Caco-2 (cell line): ENCODE measurements around the gene PSMD1. TPM values are rescaled to one million over a fixed set of nuclear protein-coding genes. Genes with fewer than 3 reads are reported as not detected.

ENCODE experiments used
- BruUV-seq: library from RNA; stranded (reverse); fragments of 400-500 nt; replicated peaks from 2 replicates; lab custom pipeline; 2021; lab: Mats Ljungman, UMichigan
- CTCF ChIA-PET: fragments of 300-600 bp; sonication (Branson Sonifier 250); formaldehyde crosslinking; loops from one replicate; lab custom pipeline; 2022; ENCODE audit warnings: antibody characterized with exemption; lab: Charles Lee
- POLR2A ChIA-PET: fragments of 300-600 bp; sonication (Branson Sonifier 250); formaldehyde crosslinking; loops from one replicate; lab custom pipeline; 2022; ENCODE audit warnings: antibody characterized with exemption; lab: Charles Lee
- DNase-seq, 2 experiments: peaks; one replicate each; pipeline versions ENCODE4 v3.0.0 to v3.0.0-alpha.2; 2020 to 2022
- H3K27me3 ChIP-seq: replicated peaks from 2 replicates; pipeline ENCODE4 v1.6.0; 2011; ENCODE audit warnings: low read length; ENCODE audit not compliant: control insufficient read depth, insufficient read depth
- H3K36me3 ChIP-seq: 2 replicates; pipeline ENCODE4 v1.5.1; 2011; ENCODE audit warnings: low read length; ENCODE audit not compliant: control insufficient read depth, insufficient read depth
- H3K4me1 ChIP-seq: fragments of 250-450 bp; sonication (Bioruptor Pico); 2 replicates; pipeline ENCODE4 v1.5.1; 2020; ENCODE audit warnings: mild to moderate bottlenecking
- H3K4me3 ChIP-seq: 2 replicates; pipeline ENCODE4 v1.5.1; 2011; ENCODE audit warnings: low read depth, mild to moderate bottlenecking, control low read depth, low read length
- H3K9me3 ChIP-seq: fragments of 250-450 bp; sonication (Bioruptor Pico); 2 replicates; pipeline ENCODE4 v1.5.1; 2020; ENCODE audit warnings: mild to moderate bottlenecking, moderate library complexity
- H3K27ac Mint-ChIP-seq: one replicate; pipeline ENCODE4 v1.8.0; 2022; ENCODE audit warnings: mixed read lengths; ENCODE audit not compliant: unreplicated experiment
- H3K27me3 Mint-ChIP-seq: one replicate; pipeline ENCODE4 v1.8.0; 2022; ENCODE audit warnings: mixed read lengths; ENCODE audit not compliant: insufficient read depth, unreplicated experiment
- H3K36me3 Mint-ChIP-seq: one replicate; pipeline ENCODE4 v1.8.0; 2022; ENCODE audit warnings: mild to moderate bottlenecking, mixed read lengths; ENCODE audit not compliant: insufficient read depth, unreplicated experiment
- H3K4me1 Mint-ChIP-seq: one replicate; pipeline ENCODE4 v1.8.0; 2022; ENCODE audit warnings: low read depth, mixed read lengths; ENCODE audit not compliant: unreplicated experiment
- H3K4me3 Mint-ChIP-seq: one replicate; pipeline ENCODE4 v1.8.0; 2022; ENCODE audit warnings: mild to moderate bottlenecking, moderate library complexity, mixed read lengths; ENCODE audit not compliant: unreplicated experiment
- H3K9me3 Mint-ChIP-seq: one replicate; pipeline ENCODE4 v1.8.0; 2022; ENCODE audit warnings: mixed read lengths; ENCODE audit not compliant: unreplicated experiment
- CTCF ChIP-seq, 2 experiments: fragments of 200-600 bp in 1 of 2; IDR thresholded peaks; 1 replicate in 1 of 2; 2 replicates in 1 of 2; pipeline versions ENCODE4 v1.5.1 to v1.8.0; 2011 to 2022; ENCODE audit warnings: antibody characterized with exemption in 1 of 2, control low read depth in 1 of 2, inconsistent platforms in 1 of 2, low read depth in 1 of 2, low read length in 1 of 2, mild to moderate bottlenecking in 1 of 2, moderate library complexity in 1 of 2; ENCODE audit not compliant: insufficient read depth in 1 of 2, severe bottlenecking in 1 of 2, unreplicated experiment in 1 of 2
- intact Hi-C: fragments of 100-400 bp; cut with micrococcal nuclease; formaldehyde crosslinking; loops from one replicate; pipeline ENCODE4 v1.10.0; 2022; ENCODE audit not compliant: unreplicated experiment
- total RNA-seq: library from RNA; stranded (reverse); gene quantifications from 2 replicates; pipeline ENCODE4 v1.2.3, GENCODE V29; 2022

Gene PSMD1
- total RNA-seq, 1 experiment from 2014 or later: 126 TPM

DNA sequence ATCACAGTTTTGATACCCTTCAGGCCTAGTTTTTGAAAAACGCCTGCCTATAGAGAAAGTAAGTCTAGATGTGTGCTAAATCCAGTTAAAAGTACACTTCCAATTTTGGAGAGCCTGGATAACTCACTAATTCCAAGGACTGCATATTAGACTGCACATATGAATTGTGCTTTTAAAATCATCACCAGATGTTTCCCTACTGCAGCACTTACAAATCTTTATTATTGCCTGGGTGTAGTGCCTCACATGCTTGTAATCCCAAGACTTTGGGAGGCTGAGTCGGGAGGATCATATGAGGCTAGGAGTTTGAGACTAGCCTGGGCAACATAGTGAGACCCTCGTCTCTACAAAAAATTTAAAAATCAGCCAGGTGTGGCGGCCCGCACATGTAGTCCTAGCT lies 104.0 kb downstream of the PSMD1 start:
- ChIA-PET POLR2A (no interaction called here), CTCF (no interaction called here)
- Histone ChIP-seq H3K36me3 (no peaks in the 10 kb centered on the region; the same call in 1 of the 2 replicates), H3K27me3 (no peaks in the 10 kb centered on the region), H3K9me3 (no peaks in the 10 kb centered on the region), H3K4me3 (no peak overlapping the region), H3K4me1 (peaks cover 6% of the 10 kb centered on the region; the same call in 1 of the 2 replicates)
- Mint-ChIP-seq H3K27me3 (no peaks in the 10 kb centered on the region), H3K27ac (no peak overlapping the region), H3K4me1 (no peaks in the 10 kb centered on the region), H3K4me3 (no peak overlapping the region), H3K36me3 (peaks cover 31% of the 10 kb centered on the region), H3K9me3 (no peaks in the 10 kb centered on the region)
- intact Hi-C loops: no loop called here
- no TSS peak for BruUV-seq
- no peak for TF ChIP-seq CTCF (IDR thresholded peaks at IDR 0.05; ENCODE audit: insufficient read depth in 1 of 2, low read depth in 1 of 2, low read length in 1 of 2, severe bottlenecking in 1 of 2, unreplicated experiment in 1 of 2)
- DNase-seq: no peak

GRCh38 chr2:231161252-231161839 lies 104.7 kb downstream of the PSMD1 start:
- ChIA-PET CTCF (no interaction called here), POLR2A (no interaction called here)
- DNase-seq: no peak
- no peak overlapping the region for H3K4me3 ChIP-seq
- intact Hi-C loops: no loop called here
- H3K27me3 ChIP-seq: no peaks in the 10 kb centered on the region
- TF ChIP-seq CTCF (IDR thresholded peaks at IDR 0.05; ENCODE audit: insufficient read depth in 1 of 2, low read depth in 1 of 2, low read length in 1 of 2, severe bottlenecking in 1 of 2, unreplicated experiment in 1 of 2): no peak
- Mint-ChIP-seq H3K27me3 (no peaks in the 10 kb centered on the region), H3K9me3 (no peaks in the 10 kb centered on the region), H3K27ac (no peak overlapping the region), H3K4me3 (no peak overlapping the region), H3K4me1 (no peaks in the 10 kb centered on the region), H3K36me3 (peaks cover 30% of the 10 kb centered on the region)
- no peaks in the 10 kb centered on the region for H3K9me3 ChIP-seq
- BruUV-seq: no TSS peak
- peaks cover 8% of the 10 kb centered on the region; the same call in 1 of the 2 replicates for H3K4me1 ChIP-seq
- H3K36me3 ChIP-seq: no peaks in the 10 kb centered on the region; the same call in 1 of the 2 replicates

DNA sequence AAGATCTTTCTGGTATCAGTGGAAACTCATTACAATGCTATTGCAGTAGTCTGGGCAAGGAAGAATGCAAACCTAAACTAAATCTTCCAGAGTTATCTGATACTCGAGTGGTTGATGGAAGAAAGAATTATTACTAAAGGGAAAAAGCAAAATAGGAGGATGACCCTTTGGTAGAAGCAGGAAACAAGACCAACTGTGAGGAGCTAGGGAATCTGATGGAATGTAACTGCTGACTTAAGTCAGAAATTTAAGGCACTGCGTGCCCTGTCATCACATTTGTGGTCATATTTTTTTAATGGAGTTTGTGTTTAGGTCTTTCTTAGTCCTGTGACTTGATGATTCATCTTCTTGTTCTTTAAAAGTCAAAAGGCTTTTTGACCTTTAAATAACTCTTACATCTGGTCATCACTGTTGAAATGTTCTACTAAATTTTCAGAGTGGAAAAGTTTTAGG lies 105.2 kb downstream of the PSMD1 start:
- intact Hi-C loops: no loop called here
- DNase-seq: no peak
- no peaks in the 10 kb centered on the region for H3K9me3 Mint-ChIP-seq
- TF ChIP-seq CTCF (IDR thresholded peaks at IDR 0.05; ENCODE audit: insufficient read depth in 1 of 2, low read depth in 1 of 2, low read length in 1 of 2, severe bottlenecking in 1 of 2, unreplicated experiment in 1 of 2): no peak
- BruUV-seq: no TSS peak
- H3K36me3 ChIP-seq: no peaks in the 10 kb centered on the region; the same call in 1 of the 2 replicates
- no peak overlapping the region for H3K27ac Mint-ChIP-seq
- CTCF ChIA-PET: no interaction called here
- peaks cover 8% of the 10 kb centered on the region; the same call in 1 of the 2 replicates for H3K4me1 ChIP-seq
- H3K4me3 ChIP-seq: no peak overlapping the region
- H3K36me3 Mint-ChIP-seq: peaks cover 33% of the 10 kb centered on the region
- H3K9me3 ChIP-seq: no peaks in the 10 kb centered on the region
- POLR2A ChIA-PET: no interaction called here
- H3K4me3 Mint-ChIP-seq: no peak overlapping the region
- no peaks in the 10 kb centered on the region for H3K27me3 Mint-ChIP-seq
- no peaks in the 10 kb centered on the region for H3K4me1 Mint-ChIP-seq
- H3K27me3 ChIP-seq: no peaks in the 10 kb centered on the region
